T-helper 2 cell treated with Interferon-gamma antibody and Interleukin-4, amounts not matched to agents 5 μg/mL and 100 μg/mL, for 36 hours (primary cell): ENCODE results near the gene PRCD.

Source experiments
- DNase-seq: peaks from one replicate; pipeline ENCODE4 v3.0.0; 2021; ENCODE audit warnings: low spot score
- H3K27ac Mint-ChIP-seq: one replicate; pipeline ENCODE4 v1.8.0; 2021; ENCODE audit warnings: mild to moderate bottlenecking, mixed read lengths
- H3K27me3 Mint-ChIP-seq: one replicate; pipeline ENCODE4 v1.8.0; 2021; ENCODE audit warnings: low read depth, mixed read lengths
- H3K36me3 Mint-ChIP-seq: one replicate; pipeline ENCODE4 v1.8.0; 2021; ENCODE audit warnings: low read depth, mixed read lengths
- H3K4me1 Mint-ChIP-seq: one replicate; pipeline ENCODE4 v1.8.0; 2021; ENCODE audit warnings: low read depth, mixed read lengths
- H3K4me3 Mint-ChIP-seq: one replicate; pipeline ENCODE4 v1.8.0; 2022; ENCODE audit warnings: mild to moderate bottlenecking, moderate library complexity, mixed read lengths
- H3K9me3 Mint-ChIP-seq: one replicate; pipeline ENCODE4 v1.8.0; 2021; ENCODE audit warnings: mixed read lengths

The PRCD gene

GRCh38 chr17:76567634-76568432 lies 28.0 kb downstream of the PRCD start:
- Mint-ChIP-seq H3K27ac (no peak overlapping the region), H3K36me3 (peaks cover 32% of the 10 kb centered on the region), H3K9me3 (no peaks in the 10 kb centered on the region), H3K4me3 (no peak overlapping the region), H3K4me1 (peaks cover 8% of the 10 kb centered on the region), H3K27me3 (no peaks in the 10 kb centered on the region)
- DNase-seq, result no peak

GRCh38 chr17:76568811-76569221 lies 29.0 kb downstream of the PRCD start:
- no peak overlapping the region for H3K27ac Mint-ChIP-seq

GRCh38 chr17:76569607-76570279 lies 29.9 kb downstream of the PRCD start:
- H3K9me3 Mint-ChIP-seq, result no peaks in the 10 kb centered on the region
- no peak for DNase-seq
- H3K36me3 Mint-ChIP-seq, result peaks cover 24% of the 10 kb centered on the region
- H3K27me3 Mint-ChIP-seq, result no peaks in the 10 kb centered on the region
- peaks cover 6% of the 10 kb centered on the region for H3K4me1 Mint-ChIP-seq
- no peak overlapping the region for H3K4me3 Mint-ChIP-seq
- no peak overlapping the region for H3K27ac Mint-ChIP-seq

More at GRCh38 chr17:76568811-76569221, 29.0 kb downstream of the PRCD start:
- Mint-ChIP-seq H3K27me3 (no peaks in the 10 kb centered on the region), H3K4me3 (no peak overlapping the region), H3K4me1 (peaks cover 6% of the 10 kb centered on the region), H3K36me3 (peaks cover 26% of the 10 kb centered on the region), H3K9me3 (no peaks in the 10 kb centered on the region)
- DNase-seq, result no peak

- DNase-seq, result no peak
- Mint-ChIP-seq H3K27ac (no peak overlapping the region), H3K4me1 (peaks cover 6% of the 10 kb centered on the region), H3K36me3 (peaks cover 17% of the 10 kb centered on the region), H3K27me3 (no peaks in the 10 kb centered on the region), H3K4me3 (no peak overlapping the region), H3K9me3 (no peaks in the 10 kb centered on the region)
These were observed 30.6 kb downstream of the PRCD start for GRCh38 chr17:76570457-76570856.

GRCh38 chr17:76570877-76571471 lies 31.1 kb downstream of the PRCD start:
- Mint-ChIP-seq H3K9me3 (no peaks in the 10 kb centered on the region), H3K36me3 (peaks cover 11% of the 10 kb centered on the region), H3K4me1 (peaks cover 6% of the 10 kb centered on the region), H3K27ac (no peak overlapping the region), H3K4me3 (no peak overlapping the region), H3K27me3 (no peaks in the 10 kb centered on the region)
- no peak for DNase-seq

- H3K9me3 Mint-ChIP-seq, result no peaks in the 10 kb centered on the region
- peaks cover 4% of the 10 kb centered on the region for H3K4me1 Mint-ChIP-seq
- no peak overlapping the region for H3K4me3 Mint-ChIP-seq
- H3K27me3 Mint-ChIP-seq, result no peaks in the 10 kb centered on the region
- H3K27ac Mint-ChIP-seq, result no peak overlapping the region
- no peaks in the 10 kb centered on the region for H3K36me3 Mint-ChIP-seq
- DNase-seq, result no peak
These were observed 32.5 kb downstream of the PRCD start for GRCh38 chr17:76572201-76572910.

- no peak for DNase-seq
- Mint-ChIP-seq H3K4me3 (no peak overlapping the region), H3K9me3 (no peaks in the 10 kb centered on the region), H3K4me1 (peaks cover 4% of the 10 kb centered on the region), H3K27ac (no peak overlapping the region), H3K36me3 (no peaks in the 10 kb centered on the region), H3K27me3 (no peaks in the 10 kb centered on the region)
These were observed 33.3 kb downstream of the PRCD start for GRCh38 chr17:76573096-76573495.

- Mint-ChIP-seq H3K4me1 (no peaks in the 10 kb centered on the region), H3K9me3 (no peaks in the 10 kb centered on the region), H3K27ac (no peak overlapping the region), H3K4me3 (no peak overlapping the region), H3K27me3 (no peaks in the 10 kb centered on the region), H3K36me3 (no peaks in the 10 kb centered on the region)
- no peak for DNase-seq
These were observed 34.3 kb downstream of the PRCD start for GRCh38 chr17:76574166-76574565.

- no peak overlapping the region for H3K27ac Mint-ChIP-seq
- H3K27me3 Mint-ChIP-seq, result no peaks in the 10 kb centered on the region
- H3K4me1 Mint-ChIP-seq, result peaks cover 6% of the 10 kb centered on the region
- H3K9me3 Mint-ChIP-seq, result no peaks in the 10 kb centered on the region
- no peaks in the 10 kb centered on the region for H3K36me3 Mint-ChIP-seq
- H3K4me3 Mint-ChIP-seq, result no peak overlapping the region
- no peak for DNase-seq
These were observed 35.7 kb downstream of the PRCD start for GRCh38 chr17:76575570-76575969.

- H3K27me3 Mint-ChIP-seq, result no peaks in the 10 kb centered on the region
- no peaks in the 10 kb centered on the region for H3K9me3 Mint-ChIP-seq
- H3K4me1 Mint-ChIP-seq, result peaks cover 6% of the 10 kb centered on the region
- DNase-seq, result no peak
- no peak overlapping the region for H3K4me3 Mint-ChIP-seq
- no peak overlapping the region for H3K27ac Mint-ChIP-seq
- no peaks in the 10 kb centered on the region for H3K36me3 Mint-ChIP-seq
These were observed 36.3 kb downstream of the PRCD start for GRCh38 chr17:76576189-76576588.

GRCh38 chr17:76577876-76578275 lies 38.0 kb downstream of the PRCD start:
- peaks cover 6% of the 10 kb centered on the region for H3K4me1 Mint-ChIP-seq
- no peaks in the 10 kb centered on the region for H3K36me3 Mint-ChIP-seq
- peaks cover 9% of the 10 kb centered on the region for H3K27me3 Mint-ChIP-seq
- no peak overlapping the region for H3K27ac Mint-ChIP-seq
- H3K9me3 Mint-ChIP-seq, result no peaks in the 10 kb centered on the region
- H3K4me3 Mint-ChIP-seq, result no peak overlapping the region
- DNase-seq, result no peak

GRCh38 chr17:76578376-76578775 lies 38.5 kb downstream of the PRCD start:
- Mint-ChIP-seq H3K9me3 (no peaks in the 10 kb centered on the region), H3K36me3 (no peaks in the 10 kb centered on the region), H3K4me3 (no peak overlapping the region), H3K27me3 (peaks cover 13% of the 10 kb centered on the region), H3K4me1 (peaks cover 6% of the 10 kb centered on the region), H3K27ac (no peak overlapping the region)
- no peak for DNase-seq

GRCh38 chr17:76579281-76579680 lies 39.4 kb downstream of the PRCD start:
- no peaks in the 10 kb centered on the region for H3K36me3 Mint-ChIP-seq
- H3K27ac Mint-ChIP-seq, result no peak overlapping the region
- H3K27me3 Mint-ChIP-seq, result peaks cover 22% of the 10 kb centered on the region
- H3K9me3 Mint-ChIP-seq, result no peaks in the 10 kb centered on the region
- DNase-seq, result no peak
- peaks cover 6% of the 10 kb centered on the region for H3K4me1 Mint-ChIP-seq
- H3K4me3 Mint-ChIP-seq, result no peak overlapping the region

- Mint-ChIP-seq H3K4me1 (peaks cover 6% of the 10 kb centered on the region), H3K27me3 (peaks cover 37% of the 10 kb centered on the region), H3K9me3 (no peaks in the 10 kb centered on the region), H3K27ac (no peak overlapping the region), H3K4me3 (no peak overlapping the region), H3K36me3 (no peaks in the 10 kb centered on the region)
- no peak for DNase-seq
These were observed 41.7 kb downstream of the PRCD start for GRCh38 chr17:76581515-76581914.
